Pons (tissue), 1 donor: ENCODE measurements around the gene ZNF471.

Source experiments
- DNase-seq: peaks from one replicate; pipeline ENCODE4 v3.0.0-alpha.2; 2016; ENCODE audit warnings: low spot score

Gene ZNF471

DNA sequence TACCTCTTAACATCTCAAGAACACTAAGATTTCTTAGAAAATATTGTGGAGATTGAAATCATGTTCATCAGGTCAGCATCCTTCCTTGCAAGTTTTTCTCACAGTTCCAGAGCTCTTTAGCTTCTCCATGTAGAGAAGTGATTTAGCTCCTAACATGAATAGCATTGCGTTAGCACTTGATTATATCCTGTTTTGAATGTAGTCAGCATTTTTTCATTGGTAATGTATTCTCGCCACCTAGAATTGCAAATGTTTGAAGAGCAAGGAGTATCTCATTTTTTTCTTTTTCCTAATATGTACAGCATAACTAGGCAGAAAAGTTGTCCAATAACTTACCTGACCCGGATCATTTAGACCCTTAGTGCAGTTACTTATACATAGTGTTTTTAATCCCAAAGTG is 66.3 kb downstream of the ZNF471 start:
- no peak for DNase-seq

DNA sequence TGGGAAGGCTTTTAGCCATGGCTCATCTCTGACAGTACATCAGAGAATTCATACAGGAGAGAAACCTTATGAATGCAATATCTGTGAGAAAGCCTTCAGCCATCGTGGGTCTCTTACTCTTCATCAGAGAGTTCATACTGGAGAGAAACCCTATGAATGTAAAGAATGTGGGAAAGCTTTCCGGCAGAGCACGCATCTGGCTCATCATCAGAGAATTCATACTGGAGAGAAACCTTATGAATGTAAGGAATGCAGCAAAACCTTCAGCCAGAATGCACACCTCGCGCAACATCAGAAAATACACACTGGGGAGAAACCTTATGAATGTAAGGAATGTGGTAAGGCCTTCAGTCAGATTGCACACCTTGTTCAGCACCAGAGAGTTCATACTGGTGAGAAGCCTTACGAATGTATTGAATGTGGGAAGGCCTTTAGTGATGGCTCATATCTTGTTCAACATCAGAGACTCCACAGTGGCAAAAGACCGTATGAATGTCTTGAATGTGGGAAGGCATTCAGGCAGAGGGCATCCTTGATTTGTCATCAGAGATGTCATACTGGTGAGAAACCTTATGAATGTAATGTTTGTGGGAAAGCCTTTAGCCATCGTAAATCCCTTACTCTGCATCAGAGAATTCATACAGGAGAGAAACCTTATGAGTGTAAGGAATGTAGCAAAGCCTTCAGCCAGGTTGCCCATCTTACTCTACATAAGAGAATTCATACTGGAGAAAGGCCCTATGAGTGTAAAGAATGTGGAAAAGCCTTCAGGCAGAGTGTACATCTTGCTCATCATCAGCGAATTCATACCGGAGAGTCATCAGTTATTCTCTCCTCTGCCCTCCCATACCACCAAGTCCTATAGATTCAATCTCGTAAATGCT is 70.3 kb downstream of the ZNF471 start:
- DNase-seq = no peak
